Renal pelvis (tissue), 4 donors: ENCODE results near the gene C5orf63. TPM values are rescaled to one million over a fixed set of nuclear protein-coding genes. Genes with fewer than 3 reads are reported as not detected.
A peak's percentile ranks its signal among the peaks of the same experiment; 100 is the strongest.
"Not testable (repeated sequence)": the region's sequence is repeated elsewhere in the genome, so short reads cannot be mapped to it uniquely, and the experiment has no call there.

Experiments
- DNase-seq: peaks from one replicate; pipeline ENCODE4 v3.0.0-alpha.2; 2013
- polyA plus RNA-seq, 3 donors: library from polyadenylated mRNA; unstranded; fragments of 120-200 nt; gene quantifications; one replicate each; pipeline ENCODE4 v1.2.1, GENCODE V29; 2013; ENCODE audit not compliant: insufficient read length in 3 of 3

C5orf63 gene
- polyA plus RNA-seq, 3 donors: 9.8 to 21.1 (median 15.5) TPM

GRCh38 chr5:127083711-127084110 lies 10.4 kb upstream of the C5orf63 start:
- no peak for DNase-seq

- DNase-seq: no peak
Measured at GRCh38 chr5:127079994-127080491, 6.7 kb upstream of the C5orf63 start.

- DNase-seq: no peak
Measured at GRCh38 chr5:127077366-127077765, 4.1 kb upstream of the C5orf63 start.

- peak; percentile 35 for DNase-seq
Measured at GRCh38 chr5:127076315-127077129, 3.2 kb upstream of the C5orf63 start.

- DNase-seq: no peak
Measured at GRCh38 chr5:127074466-127074865, 1.2 kb upstream of the C5orf63 start.

- no peak for DNase-seq
Measured at GRCh38 chr5:127070243-127070642, 3.1 kb downstream of the C5orf63 start.

- no peak for DNase-seq
Measured at GRCh38 chr5:127068493-127069214, 4.6 kb downstream of the C5orf63 start.

- DNase-seq: no peak
Measured at GRCh38 chr5:127066721-127067120, 6.6 kb downstream of the C5orf63 start.

GRCh38 chr5:127064253-127064840 lies 9.0 kb downstream of the C5orf63 start:
- DNase-seq: no peak

GRCh38 chr5:127063257-127063913 lies 9.9 kb downstream of the C5orf63 start:
- no peak for DNase-seq

GRCh38 chr5:127061956-127062355 lies 11.3 kb downstream of the C5orf63 start:
- no peak for DNase-seq

GRCh38 chr5:127061537-127061936 lies 11.8 kb downstream of the C5orf63 start:
- no peak for DNase-seq

GRCh38 chr5:127060470-127060985 lies 12.8 kb downstream of the C5orf63 start:
- DNase-seq: no peak

- no peak for DNase-seq
Measured at GRCh38 chr5:127056896-127057295, 16.4 kb downstream of the C5orf63 start.

GRCh38 chr5:127055880-127056653 lies 17.2 kb downstream of the C5orf63 start:
- no peak for DNase-seq

- DNase-seq: not testable (repeated sequence)
Measured at GRCh38 chr5:127053551-127053950, 19.8 kb downstream of the C5orf63 start.

- no peak for DNase-seq
Measured at GRCh38 chr5:127053049-127053448, 20.3 kb downstream of the C5orf63 start.

GRCh38 chr5:127051591-127051990 lies 21.7 kb downstream of the C5orf63 start:
- DNase-seq: no peak

GRCh38 chr5:127046343-127047072 lies 26.8 kb downstream of the C5orf63 start:
- no peak for DNase-seq

- no peak for DNase-seq
Measured at GRCh38 chr5:127042593-127042992, 30.7 kb downstream of the C5orf63 start.
